ENCODE data around the gene KLHDC3. TPM values are rescaled to one million over a fixed set of nuclear protein-coding genes. Genes with fewer than 3 reads are reported as not detected.

Gene KLHDC3
- total and polyA plus RNA-seq, 2 of the 13 experiments (the other 11 are each of a cell fraction or from before 2014, with no cell fraction given) = 78.3 to 91.5 TPM

GRCh38 chr6:43013097-43013842 lies 779 bp upstream of the KLHDC3 start (continued):
- TF ChIP-seq ATF1 (CRISPR knock-in tag; IDR thresholded peaks at IDR 0.05) = no peak
- TF ChIP-seq TEAD2 (CRISPR knock-in tag; IDR thresholded peaks at IDR 0.05) = no peak
- TF ChIP-seq RFX1 (IDR thresholded peaks at IDR 0.05) = no peak
- TF ChIP-seq ZNF558 (CRISPR knock-in tag; IDR thresholded peaks at IDR 0.05; ENCODE audit: borderline replicate concordance) = no peak
- no peak for TF ChIP-seq CBX1 (IDR thresholded peaks at IDR 0.05; ENCODE audit: low read depth)
- no peak for TF ChIP-seq SP140L (CRISPR knock-in tag; IDR thresholded peaks at IDR 0.05; ENCODE audit: borderline replicate concordance)
- 0 out of 2 replicates have a peak, but pooled peaks have one; percentile 10 for TF ChIP-seq JUND (CRISPR knock-in tag; IDR thresholded peaks at IDR 0.05)
- no peak; the same call in 1 of the 2 replicates for TF ChIP-seq ZNF773 (CRISPR knock-in tag; IDR thresholded peaks at IDR 0.05; ENCODE audit: borderline replicate concordance)
- no peak for TF ChIP-seq ZNF3 (CRISPR knock-in tag; IDR thresholded peaks at IDR 0.05)
- no peak for TF ChIP-seq ZNF296 (CRISPR knock-in tag; conservative IDR thresholded peaks at IDR 0.05)
- TF ChIP-seq ZBTB4 (CRISPR knock-in tag; IDR thresholded peaks at IDR 0.05; ENCODE audit: borderline replicate concordance) = no peak
- TF ChIP-seq NFATC3 (CRISPR knock-in tag; IDR thresholded peaks at IDR 0.05) = 0 out of 2 replicates have a peak, but pooled peaks have one; percentile 18
- no peak for TF ChIP-seq HIC2 (CRISPR knock-in tag; IDR thresholded peaks at IDR 0.05; ENCODE audit: low read depth)
- no peak for TF ChIP-seq U2AF1 (optimal IDR thresholded peaks at IDR 0.05; ENCODE audit: low read depth, low read length)
- TF ChIP-seq YEATS2 (CRISPR knock-in tag; IDR thresholded peaks at IDR 0.05; ENCODE audit: borderline replicate concordance) = no peak; the same call in 1 of the 2 replicates
- TF ChIP-seq ZNF781 (CRISPR knock-in tag; IDR thresholded peaks at IDR 0.05; ENCODE audit: borderline replicate concordance, not compliant biosample characterization) = no peak
- no peak for TF ChIP-seq FOXP4 (CRISPR knock-in tag; IDR thresholded peaks at IDR 0.05)
- TF ChIP-seq DNMT3B (CRISPR knock-in tag; conservative IDR thresholded peaks at IDR 0.05) = no peak
- TF ChIP-seq ZNF251 (CRISPR knock-in tag; IDR thresholded peaks at IDR 0.05) = no peak
- TF ChIP-seq HINFP (CRISPR knock-in tag; IDR thresholded peaks at IDR 0.05; ENCODE audit: low read depth) = no peak
